ENCODE data around the gene EBF4.

EBF4 gene

GRCh38 chr20:2752567-2753460, 60.2 kb downstream of the EBF4 start:
- peak; percentile 52 for DNase-seq
- H4K8ac ChIP-seq (ENCODE audit: low read length) = no peak overlapping the region

DNA sequence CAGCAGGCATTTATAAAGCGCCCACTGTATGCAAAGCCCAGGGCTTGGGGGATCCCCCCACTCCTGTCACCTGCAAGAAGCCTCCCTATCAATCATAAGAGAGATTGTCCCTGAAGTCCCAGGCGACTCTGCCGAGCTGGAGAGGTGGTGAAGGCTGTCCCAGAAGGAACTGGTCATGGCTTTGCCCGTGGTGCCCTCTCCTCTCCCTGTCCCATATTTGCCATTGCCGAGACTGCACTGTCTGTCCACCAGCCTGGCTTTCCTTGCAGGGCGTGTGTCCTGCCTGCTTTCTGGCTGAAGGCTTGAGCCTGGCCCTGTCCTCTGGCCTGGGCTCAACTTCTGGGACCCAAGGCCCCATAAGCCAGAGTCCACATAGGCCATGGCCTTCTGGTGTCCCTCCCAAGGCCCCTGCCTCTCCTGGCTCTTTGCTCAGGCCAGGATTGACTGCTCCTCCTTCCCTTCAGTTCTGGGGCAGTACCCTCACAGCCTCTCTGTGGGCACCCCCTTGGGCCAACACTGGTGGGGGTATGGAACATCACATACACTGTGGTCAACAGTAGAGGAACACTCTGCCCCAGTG, 61.0 kb downstream of the EBF4 start:
- Histone ChIP-seq H3K4me1 (ENCODE audit: control insufficient read depth, insufficient read depth, low read depth, low read length) (peaks cover 22% of the 10 kb centered on the region), H3K9ac (ENCODE audit: low read length) (no peak overlapping the region), H2AK5ac (ENCODE audit: low read length, severe bottlenecking) (no peak overlapping the region), H3K23ac (ENCODE audit: low read length in 2 of 2) (no peak overlapping the region), H2AFZ (ENCODE audit: low read depth, low read length) (no peak overlapping the region), H3K14ac (ENCODE audit: low read length in 2 of 2) (no peak overlapping the region), H2BK12ac (ENCODE audit: low read length in 2 of 2) (no peak overlapping the region), H3K79me1 (replicated peaks; ENCODE audit: low read length, poor library complexity, severe bottlenecking) (no peaks in the 10 kb centered on the region), H3K4me2 (ENCODE audit: low read length, poor library complexity, severe bottlenecking) (no peak overlapping the region), H3K4me3 (ENCODE audit: insufficient read depth in 1 of 2, low read depth in 1 of 2, low read length in 2 of 2) (no peak overlapping the region), H3K18ac (ENCODE audit: low read depth in 1 of 2, low read length in 2 of 2) (no peak overlapping the region), H2BK120ac (ENCODE audit: low read depth, low read length) (no peak overlapping the region), H3K9me3 (ENCODE audit: control insufficient read depth, low read length) (no peaks in the 10 kb centered on the region), H4K8ac (ENCODE audit: low read length) (no peak overlapping the region), H2BK5ac (ENCODE audit: low read depth, low read length, poor library complexity, severe bottlenecking) (no peak overlapping the region), H3K36me3 (ENCODE audit: control insufficient read depth in 1 of 2, insufficient read depth in 2 of 2, low read depth in 1 of 2, low read length in 2 of 2) (no peaks in the 10 kb centered on the region), H3K27me3 (ENCODE audit: control insufficient read depth in 1 of 2, insufficient read depth in 1 of 2, low read length in 2 of 2) (peaks cover 75 to 87% of the 10 kb centered on the region in 2 experiments), H3K4ac (ENCODE audit: low read depth in 1 of 2, low read length in 2 of 2) (no peak overlapping the region), H4K91ac (ENCODE audit: low read length) (no peak overlapping the region), H2BK15ac (ENCODE audit: low read depth, poor library complexity, severe bottlenecking) (no peak overlapping the region), H3K27ac (ENCODE audit: low read length, poor library complexity, severe bottlenecking) (no peak overlapping the region)
- 81% methylated on average over 6 of the region's 6 CpGs for WGBS
- DNase-seq = no peak

More at GRCh38 chr20:2752567-2753460, 60.2 kb downstream of the EBF4 start:
- Histone ChIP-seq H3K9me3 (ENCODE audit: control insufficient read depth, low read length) (no peaks in the 10 kb centered on the region), H3K18ac (ENCODE audit: low read depth in 1 of 2, low read length in 2 of 2) (peak overlapping the region in 1 of 2 experiments; percentile 55), H3K27ac (ENCODE audit: low read length, poor library complexity, severe bottlenecking) (no peak overlapping the region), H2BK12ac (ENCODE audit: low read length in 2 of 2) (peak overlapping the region in 1 of 2 experiments; percentile 68), H3K36me3 (ENCODE audit: control insufficient read depth in 1 of 2, insufficient read depth in 2 of 2, low read depth in 1 of 2, low read length in 2 of 2) (no peaks in the 10 kb centered on the region), H3K79me1 (replicated peaks; ENCODE audit: low read length, poor library complexity, severe bottlenecking) (no peaks in the 10 kb centered on the region), H3K4me1 (ENCODE audit: control insufficient read depth, insufficient read depth, low read depth, low read length) (peaks cover 25% of the 10 kb centered on the region), H2AK5ac (ENCODE audit: low read length, severe bottlenecking) (no peak overlapping the region), H2BK120ac (ENCODE audit: low read depth, low read length) (no peak overlapping the region), H3K4me3 (ENCODE audit: insufficient read depth in 1 of 2, low read depth in 1 of 2, low read length in 2 of 2) (peak overlapping the region; percentile 49 to 68), H2AFZ (ENCODE audit: low read depth, low read length) (peak overlapping the region; percentile 94), H3K23ac (ENCODE audit: low read length in 2 of 2) (peak overlapping the region in 1 of 2 experiments; percentile 96), H2BK15ac (ENCODE audit: low read depth, poor library complexity, severe bottlenecking) (no peak overlapping the region), H3K4ac (ENCODE audit: low read depth in 1 of 2, low read length in 2 of 2) (no peak overlapping the region), H3K9ac (ENCODE audit: low read length) (no peak overlapping the region), H4K91ac (ENCODE audit: low read length) (no peak overlapping the region), H3K27me3 (ENCODE audit: control insufficient read depth in 1 of 2, insufficient read depth in 1 of 2, low read length in 2 of 2) (peaks cover 76 to 87% of the 10 kb centered on the region in 2 experiments), H3K4me2 (ENCODE audit: low read length, poor library complexity, severe bottlenecking) (peak overlapping the region; percentile 26), H3K14ac (ENCODE audit: low read length in 2 of 2) (no peak overlapping the region), H2BK5ac (ENCODE audit: low read depth, low read length, poor library complexity, severe bottlenecking) (no peak overlapping the region)
- WGBS = 11% methylated on average over 47 of the region's 47 CpGs

DNA sequence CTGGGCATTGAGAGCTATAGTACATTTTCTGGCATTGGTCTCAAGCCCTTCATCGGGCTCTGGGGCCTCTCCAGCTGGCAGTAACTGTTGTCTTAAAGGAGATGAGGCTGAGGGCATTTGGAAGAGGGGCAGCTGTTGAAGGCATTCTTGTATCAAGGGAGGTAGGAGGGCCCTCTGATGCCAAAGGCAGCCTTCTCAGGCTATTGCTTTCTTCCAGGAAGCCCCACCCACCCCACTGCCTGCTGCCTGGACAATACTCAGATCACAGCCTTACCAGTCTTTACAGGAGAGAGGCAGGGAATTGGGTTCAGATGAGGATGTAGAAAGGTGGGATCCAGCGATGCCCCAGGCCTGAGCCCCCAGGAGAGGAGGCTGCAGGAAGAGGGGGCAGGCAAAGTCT, 61.8 kb downstream of the EBF4 start:
- no peak overlapping the region for H2AK5ac ChIP-seq (ENCODE audit: low read length, severe bottlenecking)
- DNase-seq = no peak
- H3K4ac ChIP-seq (ENCODE audit: low read depth in 1 of 2, low read length in 2 of 2) = no peak overlapping the region
- no peak overlapping the region for H3K4me2 ChIP-seq (ENCODE audit: low read length, poor library complexity, severe bottlenecking)
- H3K27me3 ChIP-seq (ENCODE audit: control insufficient read depth in 1 of 2, insufficient read depth in 1 of 2, low read length in 2 of 2) = peaks cover 75 to 87% of the 10 kb centered on the region in 2 experiments
- no peak overlapping the region for H4K8ac ChIP-seq (ENCODE audit: low read length)
- no peak overlapping the region for H3K27ac ChIP-seq (ENCODE audit: low read length, poor library complexity, severe bottlenecking)
- no peak overlapping the region for H3K4me3 ChIP-seq (ENCODE audit: insufficient read depth in 1 of 2, low read depth in 1 of 2, low read length in 2 of 2)
- H3K23ac ChIP-seq (ENCODE audit: low read length in 2 of 2) = no peak overlapping the region
- no peak overlapping the region for H3K14ac ChIP-seq (ENCODE audit: low read length in 2 of 2)
- H2BK15ac ChIP-seq (ENCODE audit: low read depth, poor library complexity, severe bottlenecking) = no peak overlapping the region
- H3K4me1 ChIP-seq (ENCODE audit: control insufficient read depth, insufficient read depth, low read depth, low read length) = peaks cover 22% of the 10 kb centered on the region
- H3K9me3 ChIP-seq (ENCODE audit: control insufficient read depth, low read length) = no peaks in the 10 kb centered on the region
- H3K36me3 ChIP-seq (ENCODE audit: control insufficient read depth in 1 of 2, insufficient read depth in 2 of 2, low read depth in 1 of 2, low read length in 2 of 2) = no peaks in the 10 kb centered on the region
- 74% methylated on average over 2 of the region's 2 CpGs for WGBS
- H2BK5ac ChIP-seq (ENCODE audit: low read depth, low read length, poor library complexity, severe bottlenecking) = no peak overlapping the region
- no peak overlapping the region for H2BK12ac ChIP-seq (ENCODE audit: low read length in 2 of 2)
- H3K79me1 ChIP-seq (replicated peaks; ENCODE audit: low read length, poor library complexity, severe bottlenecking) = no peaks in the 10 kb centered on the region
- no peak overlapping the region for H4K91ac ChIP-seq (ENCODE audit: low read length)
- no peak overlapping the region for H2BK120ac ChIP-seq (ENCODE audit: low read depth, low read length)
- no peak overlapping the region for H3K9ac ChIP-seq (ENCODE audit: low read length)
- no peak overlapping the region for H3K18ac ChIP-seq (ENCODE audit: low read depth in 1 of 2, low read length in 2 of 2)
- no peak overlapping the region for H2AFZ ChIP-seq (ENCODE audit: low read depth, low read length)

- Histone ChIP-seq H3K4ac (ENCODE audit: low read depth in 1 of 2, low read length in 2 of 2) (no peak overlapping the region), H3K23ac (ENCODE audit: low read length in 2 of 2) (no peak overlapping the region), H4K8ac (ENCODE audit: low read length) (no peak overlapping the region), H2BK120ac (ENCODE audit: low read depth, low read length) (no peak overlapping the region), H3K4me1 (ENCODE audit: control insufficient read depth, insufficient read depth, low read depth, low read length) (peaks cover 17% of the 10 kb centered on the region), H3K36me3 (ENCODE audit: control insufficient read depth in 1 of 2, insufficient read depth in 2 of 2, low read depth in 1 of 2, low read length in 2 of 2) (no peaks in the 10 kb centered on the region), H3K18ac (ENCODE audit: low read depth in 1 of 2, low read length in 2 of 2) (no peak overlapping the region), H3K27me3 (ENCODE audit: control insufficient read depth in 1 of 2, insufficient read depth in 1 of 2, low read length in 2 of 2) (peaks cover 74 to 76% of the 10 kb centered on the region in 2 experiments), H2BK12ac (ENCODE audit: low read length in 2 of 2) (no peak overlapping the region), H2AFZ (ENCODE audit: low read depth, low read length) (no peak overlapping the region), H3K14ac (ENCODE audit: low read length in 2 of 2) (no peak overlapping the region), H3K4me3 (ENCODE audit: insufficient read depth in 1 of 2, low read depth in 1 of 2, low read length in 2 of 2) (no peak overlapping the region), H4K91ac (ENCODE audit: low read length) (no peak overlapping the region), H3K9ac (ENCODE audit: low read length) (no peak overlapping the region), H2BK5ac (ENCODE audit: low read depth, low read length, poor library complexity, severe bottlenecking) (no peak overlapping the region), H3K4me2 (ENCODE audit: low read length, poor library complexity, severe bottlenecking) (no peak overlapping the region), H3K9me3 (ENCODE audit: control insufficient read depth, low read length) (no peaks in the 10 kb centered on the region), H3K27ac (ENCODE audit: low read length, poor library complexity, severe bottlenecking) (no peak overlapping the region), H3K79me1 (replicated peaks; ENCODE audit: low read length, poor library complexity, severe bottlenecking) (no peaks in the 10 kb centered on the region), H2AK5ac (ENCODE audit: low read length, severe bottlenecking) (no peak overlapping the region), H2BK15ac (ENCODE audit: low read depth, poor library complexity, severe bottlenecking) (no peak overlapping the region)
- 54% methylated on average over 16 of the region's 18 CpGs for WGBS
- DNase-seq = no peak
These were observed 63.0 kb downstream of the EBF4 start for GRCh38 chr20:2755451-2756055.
